HepG2 (cell line): ENCODE measurements around the gene CMTM1. TPM values are rescaled to one million over a fixed set of nuclear protein-coding genes. Genes with fewer than 3 reads are reported as not detected.

Experiments
- ARID3A ChIP-seq: IDR thresholded peaks from 2 replicates; pipeline ENCODE4 v1.6.1; 2012; ENCODE audit warnings: low read depth, low read length, improper control_type of control experiment
- ATRX ChIP-seq: sonication (generic); formaldehyde crosslinking; IDR thresholded peaks from 2 replicates; pipeline ENCODE4 v1.4.0; 2020; ENCODE audit warnings: missing genetic modification reagents, borderline replicate concordance
- BRCA1 ChIP-seq: sonication (generic); formaldehyde crosslinking; IDR thresholded peaks from 2 replicates; pipeline ENCODE4 v1.4.0; 2020; ENCODE audit warnings: missing genetic modification reagents
- CENPX ChIP-seq: sonication (generic); formaldehyde crosslinking; IDR thresholded peaks from 2 replicates; pipeline ENCODE4 v1.9.0; 2021; ENCODE audit warnings: mild to moderate bottlenecking, missing genetic modification reagents, moderate library complexity
- EHMT2 ChIP-seq: fragments of 200-600 bp; sonication (generic); IDR thresholded peaks from 2 replicates; pipeline ENCODE4 v1.7.0; 2017; ENCODE audit warnings: antibody characterized with exemption, low read depth, low read length, borderline replicate concordance
- HDAC1 ChIP-seq: sonication (generic); formaldehyde crosslinking; IDR thresholded peaks from 2 replicates; pipeline ENCODE4 v1.5.1; 2020; ENCODE audit warnings: mild to moderate bottlenecking, missing genetic modification reagents
- HDAC2 ChIP-seq: sonication (generic); formaldehyde crosslinking; IDR thresholded peaks from 2 replicates; pipeline ENCODE4 v1.4.0; 2020; ENCODE audit warnings: missing genetic modification reagents
- KDM3A ChIP-seq: IDR thresholded peaks from 2 replicates; pipeline ENCODE4 v1.6.1; 2018; ENCODE audit warnings: low read depth, missing compliant biosample characterization
- LRRFIP1 ChIP-seq: sonication (generic); formaldehyde crosslinking; conservative IDR thresholded peaks from 2 replicates; pipeline ENCODE4 v1.4.0; 2020; ENCODE audit warnings: missing genetic modification reagents
- RAD51 ChIP-seq: fragments of 450-650 bp; IDR thresholded peaks from 2 replicates; pipeline ENCODE4 v1.6.1; 2016; ENCODE audit warnings: borderline replicate concordance
- REST ChIP-seq, 2 experiments: IDR thresholded peaks; 2 replicates each; pipeline ENCODE4 v1.6.1; 2011 to 2012; ENCODE audit warnings: low read length in 2 of 2, borderline replicate concordance in 1 of 2, low read depth in 1 of 2, mild to moderate bottlenecking in 1 of 2, moderate library complexity in 1 of 2
- RFXANK ChIP-seq: IDR thresholded peaks from 2 replicates; pipeline ENCODE4 v1.6.1; 2016
- SATB2 ChIP-seq: sonication (generic); formaldehyde crosslinking; IDR thresholded peaks from 2 replicates; pipeline ENCODE4 v1.5.0; 2020; ENCODE audit warnings: missing genetic modification reagents
- SNAPC5 ChIP-seq: sonication (generic); formaldehyde crosslinking; IDR thresholded peaks from 2 replicates; pipeline ENCODE4 v1.8.1; 2023; ENCODE audit warnings: mild to moderate bottlenecking, missing genetic modification reagents, borderline replicate concordance
- ZEB1 ChIP-seq: IDR thresholded peaks from 2 replicates; pipeline ENCODE4 v1.6.1; 2012; ENCODE audit warnings: mild to moderate bottlenecking, low read depth, inconsistent platforms; ENCODE audit not compliant: insufficient replicate concordance
- ZNF326 ChIP-seq: sonication (generic); formaldehyde crosslinking; IDR thresholded peaks from 2 replicates; pipeline ENCODE4 v1.4.0; 2020; ENCODE audit warnings: missing genetic modification reagents, borderline replicate concordance
- ZNF567 ChIP-seq: sonication (generic); formaldehyde crosslinking; IDR thresholded peaks from 2 replicates; pipeline ENCODE4 v1.8.1; 2023; ENCODE audit warnings: mild to moderate bottlenecking, missing genetic modification reagents, borderline replicate concordance
- ZNF574 ChIP-seq: sonication (generic); formaldehyde crosslinking; IDR thresholded peaks from 2 replicates; pipeline ENCODE4 v1.4.0; 2020; ENCODE audit warnings: missing genetic modification reagents
- ZNF781 ChIP-seq: sonication (generic); formaldehyde crosslinking; IDR thresholded peaks from 2 replicates; pipeline ENCODE4 v1.5.1; 2020; ENCODE audit warnings: borderline replicate concordance, mild to moderate bottlenecking, missing genetic modification reagents; ENCODE audit errors: not compliant biosample characterization
- ZSCAN9 ChIP-seq: IDR thresholded peaks from 2 replicates; pipeline ENCODE4 v1.6.1; 2016; ENCODE audit warnings: borderline replicate concordance
- polyA plus RNA-seq, 8 experiments: library from polyadenylated mRNA; depleted of rRNA in 3 of 8; stranded (reverse) in 7 of 8; unstranded in 1 of 8; fragments of >200 nt; fragmentation: Illumina TruSeq in 4 of 8; extraction: Trizol in 4 of 8; gene quantifications; 2 replicates each; pipeline versions ENCODE4 v1.2.1 to v1.2.3, GENCODE V29; 2011 to 2016; ENCODE audit warnings: low read depth in 4 of 8, missing spikeins in 1 of 8, mixed read lengths in 1 of 8; ENCODE audit not compliant: insufficient read depth in 1 of 8
- total RNA-seq, 5 experiments: library from RNA; depleted of rRNA; stranded (reverse); fragments of >200 nt; fragmentation: Illumina TruSeq; extraction: Trizol; gene quantifications; 2 replicates each; pipeline ENCODE4 v1.2.3, GENCODE V29; 2016; ENCODE audit warnings: low read depth in 1 of 5

The CMTM1 gene
- total and polyA plus RNA-seq, 2 of the 13 experiments (the other 11 are each of a cell fraction or from before 2014, with no cell fraction given): 1.7 to 2.9 TPM

GRCh38 chr16:66617010-66617434 lies 50.8 kb downstream of the CMTM1 start (continued):
- 0 out of 2 replicates have a peak, but pooled peaks have one; percentile 11 for TF ChIP-seq HDAC2 (CRISPR knock-in tag)
- no peak for TF ChIP-seq BRCA1 (CRISPR knock-in tag)
- TF ChIP-seq REST (IDR thresholded peaks at IDR 0.05; ENCODE audit: borderline replicate concordance in 1 of 2, low read depth in 1 of 2, low read length in 2 of 2): no peak
- no peak for TF ChIP-seq ZNF781 (CRISPR knock-in tag)
- TF ChIP-seq ZSCAN9 (CRISPR knock-in tag): 0 out of 2 replicates have a peak, but pooled peaks have one; percentile 21
- TF ChIP-seq EHMT2: no peak
- TF ChIP-seq ATRX (CRISPR knock-in tag): no peak
- no peak for TF ChIP-seq SNAPC5 (CRISPR knock-in tag)
- TF ChIP-seq ZEB1: peak; percentile 62
- TF ChIP-seq SATB2 (CRISPR knock-in tag): no peak
- no peak for TF ChIP-seq ZNF567 (CRISPR knock-in tag)
- no peak for TF ChIP-seq KDM3A (CRISPR knock-in tag)
- TF ChIP-seq HDAC1: peak; percentile 43; the same call in 1 of the 2 replicates
- no peak for TF ChIP-seq RFXANK
- TF ChIP-seq CENPX (CRISPR knock-in tag): no peak
- no peak for TF ChIP-seq LRRFIP1 (CRISPR knock-in tag)
- no peak for TF ChIP-seq RAD51
- peak; percentile 71; the same call in 1 of the 2 replicates for TF ChIP-seq ARID3A
- TF ChIP-seq ZNF574: no peak
- no peak for TF ChIP-seq ZNF326 (CRISPR knock-in tag)
